Muscle layer of duodenum (tissue), 2 donors: Measurements from ENCODE around the gene KLF2.
"Not testable (repeated sequence)": the region's sequence is repeated elsewhere in the genome, so short reads cannot be mapped to it uniquely, and the experiment has no call there.

ENCODE experiments used
- H3K27ac ChIP-seq: one replicate; pipeline ENCODE4 v1.7.0; 2013; ENCODE audit warnings: mild to moderate bottlenecking, low read length
- H3K27me3 ChIP-seq: one replicate; pipeline ENCODE4 v1.7.0; 2013; ENCODE audit warnings: low read depth, mild to moderate bottlenecking, control low read depth, low read length
- H3K36me3 ChIP-seq, 2 donors: one replicate each; pipeline ENCODE4 v1.7.0; 2013; ENCODE audit warnings: low read length in 2 of 2, control low read depth in 1 of 2, mild to moderate bottlenecking in 1 of 2; ENCODE audit not compliant: insufficient read depth in 2 of 2, control insufficient read depth in 1 of 2
- H3K4me1 ChIP-seq, 2 donors: one replicate each; pipeline ENCODE4 v1.7.0; 2013; ENCODE audit warnings: low read length in 2 of 2, mild to moderate bottlenecking in 2 of 2, control low read depth in 1 of 2, moderate library complexity in 1 of 2; ENCODE audit not compliant: insufficient read depth in 2 of 2, control insufficient read depth in 1 of 2
- H3K4me3 ChIP-seq, 2 donors: one replicate each; pipeline ENCODE4 v1.7.0; 2013; ENCODE audit warnings: low read length in 2 of 2, low read depth in 1 of 2, mild to moderate bottlenecking in 1 of 2
- H3K9me3 ChIP-seq, 2 donors: one replicate each; pipeline ENCODE4 v1.7.0; 2013; ENCODE audit warnings: low read length in 2 of 2, control low read depth in 1 of 2, mild to moderate bottlenecking in 1 of 2; ENCODE audit not compliant: control insufficient read depth in 1 of 2
- donor health status: healthy.

KLF2 gene

GRCh38 chr19:16293118-16294091, 31.2 kb upstream of the KLF2 start:
- Histone ChIP-seq H3K4me3 (peak overlapping the region; percentile 27 to 33), H3K27ac (peak overlapping the region; percentile 81), H3K27me3 (no peaks in the 10 kb centered on the region), H3K4me1 (peaks cover 0 to 9% of the 10 kb centered on the region in 2 donors), H3K36me3 (no peaks in the 10 kb centered on the region), H3K9me3 (no peaks in the 10 kb centered on the region)

DNA sequence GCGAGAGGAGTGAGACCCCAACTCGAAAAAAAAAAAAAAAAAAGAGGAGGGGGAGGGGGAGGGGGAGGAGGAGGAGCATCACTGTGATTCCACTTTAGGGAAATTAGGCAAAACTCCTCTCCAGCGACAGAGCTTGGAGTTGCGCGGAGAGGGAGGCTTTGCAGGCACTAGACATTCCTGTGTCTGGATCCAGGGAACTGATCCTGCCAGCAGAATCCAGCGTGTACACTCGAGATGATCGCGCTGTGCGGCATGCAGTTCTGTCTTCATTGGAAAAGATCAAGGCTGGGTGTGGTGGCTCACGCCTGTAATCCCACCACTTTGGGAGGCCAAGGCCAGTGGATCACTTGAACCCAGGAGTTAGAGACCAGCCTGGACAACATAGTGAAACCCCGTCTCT, 29.6 kb upstream of the KLF2 start:
- H3K9me3 ChIP-seq: no peaks in the 10 kb centered on the region
- peaks cover 0 to 9% of the 10 kb centered on the region in 2 donors for H3K4me1 ChIP-seq
- H3K27ac ChIP-seq: no peak overlapping the region
- no peaks in the 10 kb centered on the region for H3K36me3 ChIP-seq
- H3K27me3 ChIP-seq: no peaks in the 10 kb centered on the region
- H3K4me3 ChIP-seq: no peak overlapping the region

DNA sequence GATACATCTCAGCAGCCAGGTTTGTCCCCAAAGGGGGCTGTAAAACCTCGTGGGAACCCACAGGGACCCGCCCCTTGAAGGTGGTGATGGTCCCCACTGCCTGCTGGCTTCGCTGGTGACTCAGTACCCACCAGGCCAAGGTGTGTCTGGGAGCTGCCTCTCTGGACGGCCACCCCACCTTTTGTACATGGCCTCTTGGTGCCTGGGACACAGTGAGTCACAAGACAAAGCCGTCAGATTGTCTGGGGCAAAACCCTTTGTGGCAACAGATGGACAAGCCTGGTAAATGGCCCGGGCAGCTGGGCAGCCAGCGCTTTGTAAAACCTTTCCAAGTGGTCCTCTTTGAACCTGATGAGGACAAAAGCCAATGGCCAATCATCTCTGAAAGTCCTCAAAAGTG, 27.9 kb upstream of the KLF2 start:
- Histone ChIP-seq H3K4me3 (no peak overlapping the region), H3K9me3 (no peaks in the 10 kb centered on the region), H3K4me1 (peaks cover 0 to 9% of the 10 kb centered on the region in 2 donors), H3K27me3 (no peaks in the 10 kb centered on the region), H3K36me3 (no peaks in the 10 kb centered on the region), H3K27ac (no peak overlapping the region)

DNA sequence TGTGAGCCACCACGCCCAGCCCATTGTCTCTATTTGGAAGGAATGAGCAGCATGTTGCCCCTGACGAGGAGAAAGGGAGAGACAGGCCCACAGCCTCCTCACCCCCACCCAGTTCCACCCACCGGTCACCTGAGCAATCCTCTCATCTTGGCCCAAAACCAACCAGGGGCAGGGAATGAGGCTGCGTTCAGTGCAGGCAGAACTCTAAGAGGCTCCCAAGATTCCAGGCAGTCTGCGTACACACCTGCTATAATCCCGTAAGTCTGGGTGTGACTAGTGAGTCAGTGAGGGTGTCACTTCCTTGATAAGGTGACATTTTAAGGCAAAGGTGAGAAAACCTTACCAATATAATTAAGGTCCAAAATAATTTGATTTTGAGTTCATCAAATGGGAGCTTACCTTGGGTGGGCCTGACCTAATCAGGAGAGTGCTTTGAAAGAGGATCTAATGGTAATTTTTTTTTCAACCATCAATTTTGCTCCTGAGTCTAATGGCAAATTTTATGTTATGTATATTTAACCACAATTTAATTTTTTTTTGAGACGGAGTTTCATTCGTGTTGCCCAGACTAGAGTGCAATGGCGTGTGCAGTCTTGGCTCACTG, 26.9 kb upstream of the KLF2 start:
- Histone ChIP-seq H3K4me3 (no peak overlapping the region), H3K4me1 (peaks cover 0 to 6% of the 10 kb centered on the region in 2 donors), H3K9me3 (no peaks in the 10 kb centered on the region), H3K27me3 (no peaks in the 10 kb centered on the region), H3K27ac (no peak overlapping the region), H3K36me3 (no peaks in the 10 kb centered on the region)

DNA sequence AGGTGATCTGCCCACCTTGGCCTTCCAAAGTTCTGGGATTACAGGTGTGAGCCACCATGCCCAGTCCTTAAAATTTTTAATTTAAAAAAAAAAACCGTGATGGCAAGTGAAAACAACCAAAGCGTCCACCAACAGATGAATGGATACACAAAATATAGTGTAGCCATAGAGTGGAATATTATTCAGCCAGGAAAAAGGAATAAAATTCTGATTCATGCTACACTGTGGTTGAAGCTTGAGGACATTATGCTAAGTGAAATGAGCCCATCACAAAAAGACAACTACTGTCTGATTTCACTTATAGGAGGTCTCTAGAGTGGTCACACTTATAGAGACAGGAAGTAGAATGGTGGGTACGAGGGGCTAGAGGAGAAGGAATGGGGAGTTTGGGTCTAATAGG, 26.3 kb upstream of the KLF2 start:
- peaks cover 0 to 6% of the 10 kb centered on the region in 2 donors for H3K4me1 ChIP-seq

GRCh38 chr19:16301999-16302694, 22.5 kb upstream of the KLF2 start:
- H3K27ac ChIP-seq: no peak overlapping the region
- no peak overlapping the region for H3K4me3 ChIP-seq
- no peaks in the 10 kb centered on the region for H3K36me3 ChIP-seq
- no peaks in the 10 kb centered on the region for H3K9me3 ChIP-seq
- no peaks in the 10 kb centered on the region for H3K27me3 ChIP-seq
- H3K4me1 ChIP-seq: peaks cover 0 to 9% of the 10 kb centered on the region in 2 donors

More for the DNA sequence above, 26.3 kb upstream of the KLF2 start:
- Histone ChIP-seq H3K27me3 (no peaks in the 10 kb centered on the region), H3K4me3 (no peak overlapping the region), H3K9me3 (no peaks in the 10 kb centered on the region), H3K36me3 (no peaks in the 10 kb centered on the region), H3K27ac (no peak overlapping the region)

GRCh38 chr19:16303755-16304154, 20.9 kb upstream of the KLF2 start:
- H3K36me3 ChIP-seq: no peaks in the 10 kb centered on the region
- H3K4me3 ChIP-seq: no peak overlapping the region
- no peaks in the 10 kb centered on the region for H3K9me3 ChIP-seq
- H3K4me1 ChIP-seq: peaks cover 0 to 9% of the 10 kb centered on the region in 2 donors
- no peaks in the 10 kb centered on the region for H3K27me3 ChIP-seq
- no peak overlapping the region for H3K27ac ChIP-seq

DNA sequence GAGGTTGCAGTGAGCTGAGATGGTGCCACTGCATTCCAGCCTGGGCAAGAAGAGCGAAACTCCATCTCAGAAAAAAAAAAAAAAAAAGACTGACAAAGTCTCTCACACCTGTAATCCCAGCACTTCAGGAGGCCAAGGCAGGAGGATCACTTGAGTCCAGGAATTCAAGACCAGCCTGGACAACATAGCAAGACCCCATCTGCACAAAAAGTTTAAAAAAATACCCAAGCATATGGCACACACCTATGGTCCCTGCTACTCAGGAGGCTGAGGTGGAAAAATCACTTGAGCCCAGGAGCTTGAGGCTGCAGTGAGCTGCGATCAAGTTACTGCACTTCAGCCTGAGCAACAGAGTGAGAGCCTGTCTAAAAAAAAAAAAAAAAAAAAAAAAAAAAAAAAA, 20.1 kb upstream of the KLF2 start:
- not testable (repeated sequence) for H3K27ac ChIP-seq, H3K36me3 ChIP-seq, H3K9me3 ChIP-seq, H3K27me3 ChIP-seq, H3K4me1 ChIP-seq, H3K4me3 ChIP-seq

- not testable (repeated sequence) for H3K27me3 ChIP-seq, H3K4me3 ChIP-seq, H3K27ac ChIP-seq, H3K36me3 ChIP-seq, H3K4me1 ChIP-seq, H3K9me3 ChIP-seq
Measured at GRCh38 chr19:16305060-16305459, 19.6 kb upstream of the KLF2 start.

DNA sequence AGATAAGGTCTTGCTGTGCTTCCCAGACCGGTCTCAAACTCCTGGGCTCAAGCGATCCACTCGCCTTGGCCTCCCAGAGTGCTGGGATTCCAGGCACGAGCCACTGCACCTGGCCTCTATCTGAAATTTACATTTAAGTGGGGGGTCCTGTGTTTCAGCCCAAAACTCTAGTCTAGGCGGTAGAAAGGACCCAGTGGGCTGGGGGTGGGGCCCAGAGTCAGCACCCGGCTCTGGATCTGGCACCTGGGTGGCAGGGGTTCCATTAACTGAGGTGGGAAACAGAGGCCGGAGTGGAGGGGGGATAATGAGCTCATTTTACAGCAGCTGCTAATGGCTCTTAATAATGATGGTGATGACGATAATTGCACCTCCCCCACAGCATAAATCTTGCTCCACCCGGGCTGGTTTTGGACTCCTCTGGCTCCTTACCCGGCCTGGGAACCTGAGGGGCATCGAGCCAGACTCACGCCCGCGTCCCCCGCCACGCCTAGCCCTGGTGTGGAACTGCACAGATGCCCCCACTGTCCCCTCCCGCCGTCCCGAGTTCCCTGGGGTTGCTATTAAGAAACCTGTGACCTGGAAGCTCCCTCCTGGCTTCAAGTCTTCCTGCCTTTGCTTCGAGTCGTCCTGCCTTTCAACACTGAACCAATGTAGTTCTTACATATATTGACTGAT, 17.8 kb upstream of the KLF2 start:
- Histone ChIP-seq H3K27me3 (no peaks in the 10 kb centered on the region), H3K27ac (no peak overlapping the region), H3K4me3 (no peak overlapping the region), H3K9me3 (no peaks in the 10 kb centered on the region), H3K36me3 (no peaks in the 10 kb centered on the region), H3K4me1 (peaks cover 0 to 9% of the 10 kb centered on the region in 2 donors)

DNA sequence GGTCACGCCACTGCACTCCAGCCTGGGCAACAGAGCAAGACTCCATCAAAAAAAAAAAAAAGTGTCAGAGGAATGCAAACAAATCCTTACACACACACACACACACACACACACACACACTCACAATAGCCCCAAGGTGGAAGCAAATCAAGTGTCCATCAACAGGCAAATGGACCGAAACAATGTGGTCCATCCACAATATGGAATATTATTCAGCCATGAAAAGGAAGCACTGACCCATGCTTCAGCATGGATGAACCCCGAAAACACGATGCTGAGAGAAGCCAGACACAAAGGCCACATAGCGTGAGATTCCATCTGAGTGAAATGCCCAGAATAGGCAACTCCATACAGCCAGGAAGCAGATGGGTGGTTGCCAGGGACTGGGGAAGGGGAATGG, 16.5 kb upstream of the KLF2 start:
- H3K27me3 ChIP-seq: no peaks in the 10 kb centered on the region
- H3K9me3 ChIP-seq: no peaks in the 10 kb centered on the region
- H3K27ac ChIP-seq: no peak overlapping the region

More for the DNA sequence above, 16.5 kb upstream of the KLF2 start:
- H3K4me1 ChIP-seq: peaks cover 0 to 9% of the 10 kb centered on the region in 2 donors
- no peak overlapping the region for H3K4me3 ChIP-seq
- H3K36me3 ChIP-seq: no peaks in the 10 kb centered on the region
